ENCODE results near the gene COL23A1.

The COL23A1 gene

DNA sequence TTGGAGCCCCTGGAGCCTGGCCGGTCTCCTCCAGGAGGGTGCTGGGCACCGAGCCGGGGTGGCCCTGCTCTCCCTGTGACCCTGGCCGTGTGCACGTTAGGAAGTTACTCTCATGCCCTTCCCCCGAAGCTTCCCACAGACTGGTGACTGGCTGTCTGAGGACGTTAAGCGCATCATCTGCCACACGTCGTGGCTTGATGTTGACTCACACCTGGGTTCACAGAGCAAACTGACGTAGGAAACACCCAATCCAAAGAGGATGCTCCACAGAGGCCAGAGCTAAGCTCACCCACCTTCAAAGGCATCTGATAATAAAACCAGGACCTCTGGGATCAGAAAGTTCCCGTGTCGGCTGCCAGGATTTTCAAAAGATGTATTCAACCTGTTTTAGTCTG, 204.7 kb downstream of the COL23A1 start:
- DNase-seq (ENCODE audit: low spot score), result no peak
- in situ Hi-C loops (cut with MboI; ENCODE audit: low sequenced_read_pairs, unreplicated experiment), result no loop called here
- TF ChIP-seq, protein P1, sequence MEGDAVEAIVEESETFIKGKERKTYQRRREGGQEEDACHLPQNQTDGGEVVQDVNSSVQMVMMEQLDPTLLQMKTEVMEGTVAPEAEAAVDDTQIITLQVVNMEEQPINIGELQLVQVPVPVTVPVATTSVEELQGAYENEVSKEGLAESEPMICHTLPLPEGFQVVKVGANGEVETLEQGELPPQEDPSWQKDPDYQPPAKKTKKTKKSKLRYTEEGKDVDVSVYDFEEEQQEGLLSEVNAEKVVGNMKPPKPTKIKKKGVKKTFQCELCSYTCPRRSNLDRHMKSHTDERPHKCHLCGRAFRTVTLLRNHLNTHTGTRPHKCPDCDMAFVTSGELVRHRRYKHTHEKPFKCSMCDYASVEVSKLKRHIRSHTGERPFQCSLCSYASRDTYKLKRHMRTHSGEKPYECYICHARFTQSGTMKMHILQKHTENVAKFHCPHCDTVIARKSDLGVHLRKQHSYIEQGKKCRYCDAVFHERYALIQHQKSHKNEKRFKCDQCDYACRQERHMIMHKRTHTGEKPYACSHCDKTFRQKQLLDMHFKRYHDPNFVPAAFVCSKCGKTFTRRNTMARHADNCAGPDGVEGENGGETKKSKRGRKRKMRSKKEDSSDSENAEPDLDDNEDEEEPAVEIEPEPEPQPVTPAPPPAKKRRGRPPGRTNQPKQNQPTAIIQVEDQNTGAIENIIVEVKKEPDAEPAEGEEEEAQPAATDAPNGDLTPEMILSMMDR (IDR thresholded peaks at IDR 0.05; ENCODE audit: borderline replicate concordance, control extremely low read depth, extremely low read depth, insufficient read depth, missing control alignments), result no peak

DNA sequence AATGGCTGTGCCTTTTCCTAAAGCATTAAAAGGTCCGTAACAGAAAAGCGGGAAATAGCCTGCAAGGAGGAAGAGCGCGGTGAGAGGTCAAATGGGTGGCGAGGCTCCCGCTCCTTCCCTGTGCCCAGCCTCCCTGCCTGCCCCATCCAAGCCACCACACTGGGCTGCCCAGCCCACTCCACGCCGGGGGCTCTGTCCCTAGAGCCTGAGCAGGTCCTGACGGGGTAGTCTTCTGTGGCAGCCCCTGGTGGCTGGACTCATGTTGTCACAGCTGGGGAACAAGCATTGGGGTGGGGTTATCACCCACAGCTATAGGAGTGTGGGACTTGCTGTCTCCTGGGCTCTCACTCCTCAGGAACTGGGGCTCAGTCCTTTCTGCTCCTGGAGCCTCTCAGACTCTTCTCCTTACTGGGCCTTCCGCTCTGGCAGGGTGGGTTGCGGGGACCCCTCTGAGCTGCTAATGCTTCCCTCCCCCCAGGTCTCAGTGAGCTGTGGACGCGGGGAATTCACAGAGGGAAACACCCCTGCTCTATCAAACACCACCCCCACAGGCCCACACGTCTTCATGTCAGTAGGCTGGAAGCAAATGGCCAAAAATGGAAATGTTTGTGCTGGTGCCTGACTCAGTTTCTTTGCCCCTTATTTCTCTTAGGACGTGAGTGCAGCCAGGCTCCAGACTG, 205.2 kb downstream of the COL23A1 start:
- DNase-seq (ENCODE audit: low spot score), result no peak
- TF ChIP-seq, protein P1 (IDR thresholded peaks at IDR 0.05; ENCODE audit: borderline replicate concordance, control extremely low read depth, extremely low read depth, insufficient read depth, missing control alignments), result no peak
- in situ Hi-C loops (cut with MboI; ENCODE audit: low sequenced_read_pairs, unreplicated experiment), result no loop called here

DNA sequence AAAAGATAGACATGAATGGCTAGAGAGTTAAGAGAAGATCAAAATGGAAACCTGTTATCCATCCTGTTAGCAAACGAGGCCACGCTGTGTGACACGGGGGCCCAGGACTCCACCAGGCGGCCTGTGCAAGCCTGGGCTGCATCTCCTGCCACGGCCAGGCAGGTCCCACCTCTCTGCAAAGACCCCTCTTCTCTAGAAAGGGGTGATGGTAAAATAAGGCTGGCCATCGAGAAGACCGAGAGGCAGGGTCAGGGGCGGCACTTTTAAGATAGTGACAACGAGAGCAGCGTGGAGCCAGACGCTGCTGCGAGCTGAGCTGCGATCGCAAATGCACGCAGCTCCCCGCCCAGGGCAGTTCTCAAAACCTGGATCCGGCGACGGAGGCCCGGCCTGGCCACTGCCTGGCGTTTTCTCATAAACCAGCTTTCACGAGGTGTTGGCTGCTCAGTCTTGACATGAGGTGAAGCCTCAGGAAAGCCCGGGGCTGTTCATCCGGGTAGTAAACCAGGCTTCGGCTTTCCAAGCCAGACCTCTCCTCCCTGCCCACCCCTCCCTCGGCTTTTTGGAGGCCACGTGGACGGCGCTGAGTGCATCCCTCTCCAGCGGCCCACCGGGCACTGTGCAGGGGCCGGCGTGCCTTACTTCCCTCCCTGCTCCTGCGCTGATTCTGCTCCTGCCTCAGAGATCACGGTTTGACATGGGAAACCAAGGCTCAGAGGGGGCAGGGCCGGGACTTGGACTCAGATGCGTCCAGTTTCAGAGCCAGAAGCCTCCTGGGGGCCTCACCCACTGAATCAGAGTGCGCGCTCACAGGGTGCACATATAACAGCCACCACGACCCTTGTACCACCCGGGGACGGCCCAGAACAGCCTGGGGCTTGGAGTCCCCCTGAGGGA, 206.0 kb downstream of the COL23A1 start:
- in situ Hi-C loops (cut with MboI; ENCODE audit: low sequenced_read_pairs, unreplicated experiment), result no loop called here

DNA sequence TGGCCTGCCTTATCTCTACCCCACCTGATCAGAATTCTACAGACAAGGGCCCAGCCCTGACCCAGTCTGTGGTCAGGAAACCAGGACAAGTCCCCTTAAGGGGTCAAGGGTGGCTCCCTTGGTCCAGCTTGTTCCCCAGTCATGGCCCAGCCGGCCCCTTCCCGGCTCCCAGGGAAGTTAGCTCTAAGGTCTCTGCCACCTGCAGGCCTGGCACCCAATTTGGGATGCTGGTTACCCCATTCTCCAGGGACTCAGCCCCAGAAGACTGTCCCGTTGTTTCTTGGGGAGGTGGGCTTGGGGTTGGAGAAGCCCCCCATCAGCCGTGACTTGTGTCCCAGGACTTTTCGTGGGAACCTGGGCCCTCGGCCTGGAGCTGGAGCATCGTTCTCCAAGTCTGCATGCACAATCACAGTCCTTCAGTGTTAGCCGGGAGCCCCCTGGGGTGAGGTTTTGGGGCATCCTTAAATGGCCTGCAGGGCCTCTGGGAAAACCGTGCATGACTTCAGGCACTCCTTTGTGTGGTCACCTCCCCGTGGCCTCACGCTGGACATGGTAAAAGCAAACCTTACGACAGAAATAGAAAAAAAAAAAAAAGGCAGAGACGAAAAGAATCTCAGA, 206.8 kb downstream of the COL23A1 start:
- in situ Hi-C loops (cut with MboI; ENCODE audit: low sequenced_read_pairs, unreplicated experiment), result no loop called here
- DNase-seq (ENCODE audit: low spot score), result no peak
- TF ChIP-seq, protein P1 (IDR thresholded peaks at IDR 0.05; ENCODE audit: borderline replicate concordance, control extremely low read depth, extremely low read depth, insufficient read depth, missing control alignments), result no peak

More for the DNA sequence above, 206.0 kb downstream of the COL23A1 start:
- TF ChIP-seq, protein P1 (IDR thresholded peaks at IDR 0.05; ENCODE audit: borderline replicate concordance, control extremely low read depth, extremely low read depth, insufficient read depth, missing control alignments), result no peak
- no peak for DNase-seq (ENCODE audit: low spot score)

DNA sequence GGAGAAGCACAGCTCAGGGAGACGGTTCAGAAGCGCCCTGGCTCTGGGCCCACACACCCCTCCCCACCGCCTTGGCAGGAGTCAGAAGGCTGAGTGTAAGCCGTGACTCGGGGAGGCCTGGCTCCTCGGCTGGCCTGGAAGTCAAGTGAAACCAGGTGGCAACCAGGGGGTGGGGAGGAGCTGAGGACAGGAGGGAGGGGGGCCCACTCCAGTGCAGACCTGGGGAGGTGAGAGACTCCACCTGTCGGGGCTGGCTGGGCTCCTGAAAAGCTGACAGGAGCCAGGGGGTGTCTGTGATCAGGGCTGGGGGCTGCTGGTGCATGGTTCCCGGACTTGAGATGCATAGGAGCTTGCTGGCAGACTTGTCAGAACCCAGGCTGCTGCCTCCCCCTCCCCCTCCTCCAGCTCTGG, 207.4 kb downstream of the COL23A1 start:
- in situ Hi-C loops (cut with MboI; ENCODE audit: low sequenced_read_pairs, unreplicated experiment), result no loop called here
- no peak for DNase-seq (ENCODE audit: low spot score)
- TF ChIP-seq, protein P1 (IDR thresholded peaks at IDR 0.05; ENCODE audit: borderline replicate concordance, control extremely low read depth, extremely low read depth, insufficient read depth, missing control alignments), result no peak

DNA sequence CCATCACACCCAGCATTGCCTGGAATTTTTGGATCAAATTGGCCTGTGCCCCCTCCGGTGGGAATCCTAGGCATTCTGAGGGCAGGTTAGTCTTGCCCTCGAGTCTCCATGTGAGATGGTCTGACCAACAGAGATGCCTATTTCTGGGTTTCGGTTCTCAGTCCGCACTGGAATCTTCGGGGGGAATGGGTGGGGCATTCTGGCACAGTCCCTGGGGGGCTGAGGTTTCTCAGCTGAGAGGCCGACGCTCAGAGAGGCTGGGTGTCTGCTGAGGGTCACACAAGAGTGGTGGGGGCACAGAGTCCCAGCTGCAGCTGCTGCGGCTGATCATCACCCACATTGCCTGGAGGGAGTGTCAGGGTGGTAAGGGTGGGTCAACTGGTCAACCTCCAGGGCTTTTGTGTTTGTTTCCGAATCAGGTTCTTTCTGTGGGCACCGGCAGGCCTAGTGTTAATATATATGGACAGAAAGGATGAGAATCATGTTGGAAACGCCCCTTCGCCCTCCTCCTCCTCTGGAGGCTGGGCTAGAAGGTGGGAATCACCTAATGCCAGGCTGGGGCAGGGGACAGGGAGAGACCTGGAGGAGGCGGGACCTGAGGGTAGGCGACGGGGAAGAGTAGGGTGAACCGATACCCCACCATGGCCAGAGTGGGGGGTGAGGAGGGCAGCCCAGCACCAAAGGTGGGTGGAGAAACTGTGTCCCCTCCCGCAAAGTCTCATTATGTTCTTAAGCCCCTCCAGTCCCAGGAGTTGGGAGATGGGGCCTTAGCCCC, 208.1 kb downstream of the COL23A1 start:
- TF ChIP-seq, protein P1 (IDR thresholded peaks at IDR 0.05; ENCODE audit: borderline replicate concordance, control extremely low read depth, extremely low read depth, insufficient read depth, missing control alignments), result no peak
- in situ Hi-C loops (cut with MboI; ENCODE audit: low sequenced_read_pairs, unreplicated experiment), result no loop called here
- DNase-seq (ENCODE audit: low spot score), result no peak
